Endothelial cell (in vitro differentiated cells): Measurements from ENCODE around the gene SPEM1. TPM values are rescaled to one million over a fixed set of nuclear protein-coding genes. Genes with fewer than 3 reads are reported as not detected.
"Not testable (repeated sequence)": the region's sequence is repeated elsewhere in the genome, so short reads cannot be mapped to it uniquely, and the experiment has no call there.

Source experiments
- DNase-seq: peaks from one replicate; pipeline ENCODE4 v3.0.0; 2021; ENCODE audit warnings: low spot score
- H3K27ac Mint-ChIP-seq: one replicate; pipeline ENCODE4 v1.8.0; 2021; ENCODE audit warnings: mixed read lengths, inconsistent platforms; ENCODE audit not compliant: unreplicated experiment
- H3K27me3 Mint-ChIP-seq: one replicate; pipeline ENCODE4 v1.8.0; 2021; ENCODE audit warnings: mild to moderate bottlenecking, moderate library complexity, mixed read lengths, inconsistent platforms; ENCODE audit not compliant: unreplicated experiment
- H3K36me3 Mint-ChIP-seq: one replicate; pipeline ENCODE4 v1.8.0; 2021; ENCODE audit warnings: mild to moderate bottlenecking, low read depth, mixed read lengths, inconsistent platforms; ENCODE audit not compliant: unreplicated experiment
- H3K4me1 Mint-ChIP-seq: one replicate; pipeline ENCODE4 v1.8.0; 2021; ENCODE audit warnings: mild to moderate bottlenecking, mixed read lengths, inconsistent platforms; ENCODE audit not compliant: unreplicated experiment
- H3K4me3 Mint-ChIP-seq: one replicate; pipeline ENCODE4 v1.8.0; 2021; ENCODE audit warnings: mild to moderate bottlenecking, mixed read lengths, inconsistent platforms; ENCODE audit not compliant: unreplicated experiment
- H3K9me3 Mint-ChIP-seq: one replicate; pipeline ENCODE4 v1.8.0; 2021; ENCODE audit warnings: mixed read lengths, inconsistent platforms; ENCODE audit not compliant: unreplicated experiment
- CTCF ChIP-seq: fragments of 200-600 bp; sonication (generic); IDR thresholded peaks from one replicate; pipeline ENCODE4 v1.5.0; 2021; ENCODE audit warnings: antibody characterized with exemption; ENCODE audit not compliant: unreplicated experiment
- total RNA-seq: library from RNA; stranded (reverse); fragmentation: NEBNext Ultra II Directional; extraction: Animal tissue kit (Norgen Biotek cat#: 25700); gene quantifications from one replicate; pipeline ENCODE4 v1.2.1, GENCODE V29; 2021; ENCODE audit not compliant: unreplicated experiment

SPEM1 gene
- total RNA-seq, 1 donor from 2014 or later = 0.38 TPM

DNA sequence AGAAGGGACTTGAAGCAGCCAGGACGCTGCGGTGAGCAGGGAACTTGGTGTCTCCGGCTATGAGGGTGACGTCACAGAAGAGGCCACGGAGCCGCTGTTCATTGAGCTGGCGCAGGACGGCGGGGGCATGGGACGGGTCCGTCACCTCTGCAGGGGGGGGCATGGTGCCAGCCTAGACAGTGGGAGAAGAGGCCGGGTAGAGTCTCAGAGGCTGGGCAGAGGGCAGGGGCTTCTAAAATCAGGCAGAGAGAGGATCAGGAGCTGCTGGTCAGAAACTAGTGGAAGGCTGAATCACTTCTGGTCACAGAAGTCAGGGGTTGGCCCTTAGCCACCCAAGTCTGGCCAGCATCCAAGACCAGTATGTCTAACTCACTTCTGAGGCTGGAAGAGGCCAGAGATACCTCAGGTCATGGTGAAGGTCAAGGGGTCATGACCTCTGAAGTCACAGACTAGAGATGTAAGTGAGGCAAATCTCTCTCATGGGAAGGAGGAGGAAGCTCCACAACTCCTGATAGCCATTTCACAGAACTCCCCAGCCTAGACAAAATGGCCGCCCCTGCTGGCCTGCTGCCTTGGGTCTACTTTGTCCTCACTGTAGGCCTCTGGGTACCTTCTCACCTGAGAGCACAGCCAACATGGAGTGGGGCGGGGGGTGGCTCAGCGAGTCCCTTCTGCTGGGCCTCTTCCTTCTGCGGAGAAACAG lies 46.7 kb downstream of the SPEM1 start:
- no peak for TF ChIP-seq CTCF
- Mint-ChIP-seq H3K27me3 (peaks cover 7% of the 10 kb centered on the region), H3K36me3 (no peaks in the 10 kb centered on the region), H3K4me3 (no peak overlapping the region), H3K9me3 (no peaks in the 10 kb centered on the region), H3K4me1 (peaks cover 5% of the 10 kb centered on the region), H3K27ac (no peak overlapping the region)
- no peak for DNase-seq

DNA sequence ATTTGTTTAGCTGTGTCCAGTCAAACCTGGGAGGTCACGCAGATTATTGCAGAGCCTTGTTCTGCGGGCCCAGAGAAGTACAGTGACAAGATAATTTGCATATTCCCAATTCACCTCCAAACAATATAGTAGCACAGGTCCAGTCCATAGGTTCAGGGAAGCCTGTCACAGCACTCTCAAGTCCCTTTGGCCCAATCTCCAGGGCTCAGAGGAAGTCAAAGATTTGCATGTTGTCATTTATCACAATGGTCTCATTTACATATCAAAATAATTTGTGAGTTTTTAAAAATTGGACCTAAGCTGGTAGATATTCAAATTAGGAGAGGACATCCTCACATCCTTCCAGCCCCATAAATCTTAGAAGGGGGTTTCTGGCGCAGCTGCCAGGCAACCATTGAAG lies 47.4 kb downstream of the SPEM1 start:
- DNase-seq = no peak
- H3K27me3 Mint-ChIP-seq = peaks cover 7% of the 10 kb centered on the region
- H3K27ac Mint-ChIP-seq = no peak overlapping the region
- no peaks in the 10 kb centered on the region for H3K36me3 Mint-ChIP-seq
- H3K9me3 Mint-ChIP-seq = no peaks in the 10 kb centered on the region
- H3K4me1 Mint-ChIP-seq = peaks cover 5% of the 10 kb centered on the region
- no peak for TF ChIP-seq CTCF
- no peak overlapping the region for H3K4me3 Mint-ChIP-seq

DNA sequence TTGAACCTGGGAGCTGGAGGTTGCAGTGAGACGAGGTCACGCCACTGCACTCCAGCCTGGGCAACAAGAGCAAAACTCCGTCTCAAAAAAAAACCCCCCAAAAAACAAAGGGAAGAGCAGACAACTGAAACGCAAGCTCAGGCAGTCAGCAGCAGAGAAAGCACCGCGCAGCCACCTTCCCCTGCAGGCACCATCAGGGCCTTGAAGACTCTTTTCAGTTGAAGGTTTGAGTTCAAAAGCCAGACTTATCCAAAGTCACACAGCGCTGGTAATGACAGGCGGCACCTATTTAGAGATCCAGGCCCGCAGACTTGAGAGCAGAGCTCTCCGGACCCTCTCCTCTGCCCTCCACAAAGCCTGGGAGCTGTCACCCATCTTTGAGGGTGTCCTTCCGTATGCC lies 48.2 kb downstream of the SPEM1 start:
- no peak overlapping the region for H3K4me3 Mint-ChIP-seq
- no peak for DNase-seq
- H3K27me3 Mint-ChIP-seq = peaks cover 7% of the 10 kb centered on the region
- no peaks in the 10 kb centered on the region for H3K9me3 Mint-ChIP-seq
- H3K27ac Mint-ChIP-seq = no peak overlapping the region
- TF ChIP-seq CTCF = no peak
- H3K4me1 Mint-ChIP-seq = peaks cover 5% of the 10 kb centered on the region
- no peaks in the 10 kb centered on the region for H3K36me3 Mint-ChIP-seq

- no peak for TF ChIP-seq CTCF
- no peak for DNase-seq
- Mint-ChIP-seq H3K27me3 (peaks cover 7% of the 10 kb centered on the region), H3K27ac (no peak overlapping the region), H3K4me3 (no peak overlapping the region), H3K36me3 (no peaks in the 10 kb centered on the region), H3K4me1 (peaks cover 5% of the 10 kb centered on the region), H3K9me3 (no peaks in the 10 kb centered on the region)
Measured at GRCh38 chr17:7468804-7469389, 48.8 kb downstream of the SPEM1 start.

GRCh38 chr17:7469843-7470242 lies 49.7 kb downstream of the SPEM1 start:
- DNase-seq, H3K4me3 Mint-ChIP-seq, H3K9me3 Mint-ChIP-seq, H3K36me3 Mint-ChIP-seq, H3K27me3 Mint-ChIP-seq, H3K27ac Mint-ChIP-seq, H3K4me1 Mint-ChIP-seq: not testable (repeated sequence)

DNA sequence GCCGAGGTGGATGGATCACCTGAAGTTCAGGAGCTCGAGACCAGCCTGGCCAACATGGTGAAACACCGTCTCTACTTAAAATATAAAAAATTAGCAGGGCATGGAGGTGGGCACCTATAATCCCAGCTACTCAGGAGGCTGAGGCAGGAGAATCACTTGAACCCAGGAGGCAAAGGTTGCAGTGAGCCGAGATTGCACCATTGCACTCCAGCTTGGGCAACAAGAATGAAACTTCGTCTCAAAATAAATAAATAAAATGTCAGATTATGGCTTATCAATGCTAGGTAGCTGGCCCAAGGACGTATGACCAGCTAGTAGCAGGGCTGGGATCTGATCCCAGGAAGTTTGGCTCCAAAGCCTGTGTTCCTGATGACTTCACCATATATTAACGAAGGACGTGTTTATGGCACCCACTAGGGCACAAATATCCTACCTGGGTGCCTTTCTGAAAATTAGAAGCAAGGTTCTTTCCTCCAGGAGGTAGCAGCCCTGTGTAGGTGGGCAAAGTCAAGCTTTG lies 50.4 kb downstream of the SPEM1 start:
- not testable (repeated sequence) for DNase-seq, H3K9me3 Mint-ChIP-seq, H3K36me3 Mint-ChIP-seq, H3K4me1 Mint-ChIP-seq, H3K4me3 Mint-ChIP-seq, H3K27ac Mint-ChIP-seq, H3K27me3 Mint-ChIP-seq
